K562 (cell line): ENCODE results near the gene BNIP2. TPM values are rescaled to one million over a fixed set of nuclear protein-coding genes. Genes with fewer than 3 reads are reported as not detected.
A peak's percentile ranks its signal among the peaks of the same experiment; 100 is the strongest.

Source experiments
- ATAC-seq: fragments of 200-7000 bp; cut with Tn5 transposase; 3 replicates; pipeline ENCODE4 v1.9.1; 2020; ENCODE audit warnings: moderate library complexity
- BruUV-seq: library from RNA; stranded (reverse); fragments of 400-500 nt; replicated peaks from 2 replicates; lab custom pipeline; 2021; lab: Mats Ljungman, UMichigan
- CTCF ChIA-PET: fragments of 300-600 bp; formaldehyde crosslinking; extraction: SDS; loops from one replicate; lab custom pipeline; 2021; ENCODE audit warnings: low intra/inter-chr PET ratio; lab: Yijun Ruan, JAX
- POLR2A ChIA-PET: fragments of 300-600, 350-650 bp; sonication (Branson Sonifier 250); formaldehyde crosslinking; extraction: SDS; loops from one replicate; lab custom pipeline; 2021; ENCODE audit warnings: antibody characterized with exemption, inconsistent platforms; lab: Yijun Ruan, JAX
- DNase-seq, 4 experiments: peaks; one replicate each; pipeline versions ENCODE4 v3.0.0 to v3.0.0-alpha.2; 2011 to 2018; ENCODE audit warnings: low spot score in 3 of 4, mixed read lengths in 3 of 4; ENCODE audit errors: extremely low read depth in 1 of 4
- FAIRE-seq: peaks from 2 replicates; lab custom pipeline; 2011; peaks lifted over from hg19 to GRCh38; lab: Jason Lieb, UNC
- H2AFZ ChIP-seq: 2 replicates; pipeline ENCODE4 v1.6.0; 2011; ENCODE audit warnings: low read depth, low read length, control low read depth, inconsistent platforms
- H3K27ac ChIP-seq: fragments of 200-600 bp; 3 replicates; pipeline ENCODE4 v1.8.0; 2011; ENCODE audit warnings: low read depth, mild to moderate bottlenecking, control low read depth, inconsistent platforms, low read length, moderate library complexity, mixed read lengths; ENCODE audit errors: extremely low read depth
- H3K27me3 ChIP-seq, 2 experiments: fragments of 300-600 bp in 1 of 2; 2 replicates in 1 of 2; 3 replicates in 1 of 2; pipeline versions ENCODE4 v1.6.0 to v1.8.0; 2011; ENCODE audit warnings: inconsistent platforms in 2 of 2, low read length in 2 of 2, mild to moderate bottlenecking in 1 of 2, mixed read lengths in 1 of 2, moderate library complexity in 1 of 2; ENCODE audit not compliant: control insufficient read depth in 2 of 2, insufficient read depth in 2 of 2
- H3K36me3 ChIP-seq: fragments of 300-600 bp; 3 replicates; pipeline ENCODE4 v1.8.0; 2011; ENCODE audit warnings: mild to moderate bottlenecking, low read length, inconsistent platforms; ENCODE audit not compliant: control insufficient read depth, insufficient read depth
- H3K4me1 ChIP-seq, 2 experiments: fragments of 200-600 bp in 1 of 2; replicated peaks in 1 of 2; 2 replicates in 1 of 2; 3 replicates in 1 of 2; pipeline versions ENCODE4 v1.5.1 to v1.8.0; 2011; ENCODE audit warnings: inconsistent platforms in 2 of 2, low read length in 2 of 2, mild to moderate bottlenecking in 1 of 2, mixed read lengths in 1 of 2, moderate library complexity in 1 of 2; ENCODE audit not compliant: control insufficient read depth in 2 of 2, insufficient read depth in 2 of 2
- H3K4me2 ChIP-seq: 2 replicates; pipeline ENCODE4 v1.6.1; 2011; ENCODE audit warnings: low read length, control low read depth, inconsistent platforms, mixed read lengths; ENCODE audit not compliant: insufficient read depth
- H3K4me3 ChIP-seq: fragments of 200-600 bp; sonication (generic), shearing (Covaris generic); 2 replicates; pipeline ENCODE4 v1.5.1; 2016; ENCODE audit warnings: control low read depth, inconsistent platforms
- H3K79me2 ChIP-seq: fragments of 200-600 bp; 3 replicates; pipeline ENCODE4 v1.8.0; 2011; ENCODE audit warnings: low read length, inconsistent platforms; ENCODE audit not compliant: control insufficient read depth, insufficient read depth
- H3K9ac ChIP-seq, 2 experiments: 2 replicates each; pipeline versions ENCODE4 v1.6.0 to v1.6.1; 2011; ENCODE audit warnings: low read depth in 2 of 2, low read length in 2 of 2, control low read depth in 1 of 2, inconsistent platforms in 1 of 2, mild to moderate bottlenecking in 1 of 2, mixed read lengths in 1 of 2; ENCODE audit not compliant: insufficient read depth in 1 of 2
- H3K9me1 ChIP-seq: one replicate; pipeline ENCODE4 v1.6.0; 2011; ENCODE audit warnings: inconsistent platforms, mild to moderate bottlenecking, low read length, moderate library complexity; ENCODE audit not compliant: control insufficient read depth, insufficient read depth
- H3K9me3 ChIP-seq: replicated peaks from 2 replicates; pipeline ENCODE4 v1.5.1; 2011; ENCODE audit warnings: low read depth, low read length, inconsistent platforms; ENCODE audit not compliant: control insufficient read depth, insufficient read depth
- H4K20me1 ChIP-seq: replicated peaks from 2 replicates; pipeline ENCODE4 v1.6.1; 2011; ENCODE audit warnings: low read length, inconsistent platforms, mixed read lengths; ENCODE audit not compliant: control insufficient read depth, insufficient read depth
- CEBPB ChIP-seq: fragments of 450-650 bp; IDR thresholded peaks from 2 replicates; pipeline ENCODE4 v1.6.1; 2016; ENCODE audit warnings: missing genetic modification characterization, missing compliant biosample characterization
- CEBPG ChIP-seq, 3 experiments: fragments of 200-800 bp in 1 of 3; sonication (Bioruptor generic) in 1 of 3; sonication (generic) in 1 of 3; formaldehyde crosslinking in 1 of 3; IDR thresholded peaks in 2 of 3; conservative IDR thresholded peaks in 1 of 3; 2 replicates each; pipeline versions ENCODE4 v1.6.1 to v1.8.0; 2016 to 2022; ENCODE audit warnings: missing compliant biosample characterization in 2 of 3, missing genetic modification characterization in 2 of 3, mild to moderate bottlenecking in 1 of 3, missing genetic modification reagents in 1 of 3
- DMBX1 ChIP-seq: fragments of 250-450 bp; sonication (Bioruptor Pico); IDR thresholded peaks from 2 replicates; pipeline ENCODE4 v1.8.0; 2022; ENCODE audit warnings: inconsistent platforms, mild to moderate bottlenecking, moderate library complexity, borderline replicate concordance
- ETV1 ChIP-seq: fragments of 450-650 bp; conservative IDR thresholded peaks from 2 replicates; pipeline ENCODE4 v1.6.1; 2016; ENCODE audit warnings: missing genetic modification characterization, control low read depth, low read depth, missing compliant biosample characterization
- FOS ChIP-seq: IDR thresholded peaks from 3 replicates; pipeline ENCODE4 v1.6.1; 2011; ENCODE audit not compliant: insufficient read length; ENCODE audit errors: extremely low read depth
- MNT ChIP-seq, 2 experiments: fragments of 450-650 bp; conservative IDR thresholded peaks; 2 replicates each; pipeline ENCODE4 v1.6.1; 2017; ENCODE audit warnings: mild to moderate bottlenecking in 2 of 2, moderate library complexity in 2 of 2
- MYBL2 ChIP-seq, 2 experiments: fragments of 450-650 bp in 1 of 2; sonication (generic) in 1 of 2; formaldehyde crosslinking in 1 of 2; IDR thresholded peaks; 2 replicates each; pipeline versions ENCODE4 v1.6.1 to v1.8.1; 2017 to 2022; ENCODE audit warnings: borderline replicate concordance in 1 of 2, inconsistent platforms in 1 of 2, low read depth in 1 of 2, mild to moderate bottlenecking in 1 of 2, missing genetic modification reagents in 1 of 2, moderate library complexity in 1 of 2
- OTX1 ChIP-seq: fragments of 450-650 bp; formaldehyde crosslinking; IDR thresholded peaks from 2 replicates; pipeline ENCODE4 v1.4.0; 2022; ENCODE audit warnings: mild to moderate bottlenecking
- SETDB1 ChIP-seq: IDR thresholded peaks from one replicate; pipeline ENCODE4 v1.6.1; 2012; ENCODE audit warnings: low read length, control low read depth, inconsistent platforms
- SMAD1 ChIP-seq: fragments of 150-350 bp; IDR thresholded peaks from 2 replicates; pipeline ENCODE4 v1.6.1; 2014; ENCODE audit warnings: low read length, low read depth; ENCODE audit not compliant: partially characterized antibody
- SREBF2 ChIP-seq: sonication (generic); formaldehyde crosslinking; IDR thresholded peaks from 2 replicates; pipeline ENCODE4 v1.4.0; 2020; ENCODE audit warnings: mild to moderate bottlenecking, missing genetic modification reagents
- STAG1 ChIP-seq: sonication (generic); formaldehyde crosslinking; IDR thresholded peaks from 2 replicates; pipeline ENCODE4 v1.5.0; 2020; ENCODE audit warnings: missing genetic modification reagents, borderline replicate concordance
- THAP7 ChIP-seq: fragments of 250-450 bp; sonication (Bioruptor Pico); IDR thresholded peaks from 2 replicates; pipeline ENCODE4 v1.5.0; 2021
- WGBS: fragments of 100-300 bp; shearing (Covaris generic); methylation state at CpG from one replicate; pipeline ENCODE4 v1.1.6; 2016; ENCODE audit warnings: low coverage, mixed read lengths; ENCODE audit not compliant: insufficient coverage; ENCODE audit errors: missing lambda C conversion rate; 5-methylcytosine and 5-hydroxymethylcytosine counted together
- in situ Hi-C: fragments of 300-500 bp; cut with MboI; formaldehyde crosslinking; loops from 4 replicates; pipeline ENCODE4 v1.15.0; 2018; ENCODE audit warnings: inconsistent platforms, mixed read lengths
- intact Hi-C: fragments of 100-400 bp; cut with micrococcal nuclease; formaldehyde crosslinking; loops from 2 replicates; pipeline ENCODE4 v1.14.2; 2022
- polyA plus RNA-seq, 8 experiments: library from polyadenylated mRNA; depleted of rRNA in 4 of 8; stranded (reverse) in 5 of 8; unstranded in 3 of 8; fragments of >200 nt; fragmentation: Nextera tagmentation in 2 of 8; fragmentation: Illumina TruSeq in 1 of 8; extraction: Ambion mirVana in 2 of 8; extraction: Trizol in 1 of 8; gene quantifications; 2 replicates each; pipeline versions ENCODE4 v1.2.1 to v1.2.3, GENCODE V29; 2011 to 2014; ENCODE audit warnings: inconsistent platforms in 1 of 8, missing spikeins in 1 of 8
- total RNA-seq, 7 experiments: library from RNA; depleted of rRNA in 6 of 7; stranded (reverse); fragments of >200 nt in 6 of 7; fragmentation: Illumina TruSeq in 2 of 7; extraction: Trizol in 2 of 7; gene quantifications; 2 replicates each; pipeline versions ENCODE4 v1.2.1 to v1.2.3, GENCODE V29; 2011 to 2021; ENCODE audit warnings: low replicate concordance in 1 of 7

Gene BNIP2
- total and polyA plus RNA-seq, 9 of the 15 experiments (the other 6 are each of a cell fraction or from before 2014, with no cell fraction given): 19.6 to 88.0 (median 52.5) TPM

GRCh38 chr15:59689626-59690236, 611 bp upstream of the BNIP2 start (continued):
- TF ChIP-seq MNT (conservative IDR thresholded peaks at IDR 0.05) (no peak; a peak in 1 of 4 replicates), STAG1 (CRISPR knock-in tag) (no peak)

GRCh38 chr15:59688423-59688781, 718 bp downstream of the BNIP2 start:
- Histone ChIP-seq H3K36me3 (peaks cover 25% of the 10 kb centered on the region), H3K9me3 (no peaks in the 10 kb centered on the region), H3K79me2 (peaks cover 57% of the 10 kb centered on the region), H4K20me1 (peaks cover 11% of the 10 kb centered on the region; the same call in 1 of the 2 replicates), H3K27me3 (no peaks in the 10 kb centered on the region)
- POLR2A ChIA-PET: interaction anchor here (1.0 to 2.0 kb wide), 6 partner anchors 11 to 790 kb away, joined by 3 to 7 read pairs (median 4); partner anchors contain the start of gene GTF2A2
- in situ Hi-C loops: no loop called here
- CTCF ChIA-PET: no interaction called here
- TF ChIP-seq SETDB1 (no peak), THAP7 (CRISPR knock-in tag) (0 out of 2 replicates have a peak, but pooled peaks have one; percentile 25), OTX1 (0 out of 2 replicates have a peak, but pooled peaks have one; percentile 2), FOS (no peak), ETV1 (peak; percentile 5), SREBF2 (no peak), CEBPB (tag) (peak; percentile 61), MYBL2 (IDR thresholded peaks at IDR 0.05; ENCODE audit: low read depth) (no peak), MYBL2 (CRISPR knock-in tag; IDR thresholded peaks at IDR 0.05; ENCODE audit: borderline replicate concordance) (no peak), CEBPG (CRISPR knock-in tag; IDR thresholded peaks at IDR 0.05) (no peak), CEBPG (tag; conservative IDR thresholded peaks at IDR 0.05 in 1 of 2, IDR thresholded peaks at IDR 0.05 in 1 of 2) (peak; percentile 30 to 56; a peak in 2 of 4 replicates), SMAD1 (no peak), DMBX1 (no peak)
- TF ChIP-seq, all 486 proteins: peak for 5
- ATAC-seq (peak; percentile 4), FAIRE-seq (peak; percentile 67), DNase-seq (peak in 1 of 4 experiments; percentile 46)
- Histone ChIP-seq H3K4me1 (peaks cover 12 to 17% of the 10 kb centered on the region in 2 experiments), H3K4me3 (peak overlapping the region; percentile 98), H3K27ac (peak overlapping the region; percentile 99), H2AFZ (peak overlapping the region; percentile 89), H3K9ac (peak overlapping the region; percentile 98), H3K4me2 (peak overlapping the region; percentile 87), H3K9me1 (no peaks in the 10 kb centered on the region)
- TSS peak; percentile 44 for BruUV-seq
- WGBS: under 1% methylated on average over 15 of the region's 15 CpGs
- intact Hi-C loops: loop anchor here (2.0 kb wide), 1 partner anchor 790 kb away; the partner anchor contains the start of gene ICE2
